ENCODE data around the gene CCDC102A.
A peak's percentile ranks its signal among the peaks of the same experiment; 100 is the strongest.
"Not testable (repeated sequence)": the region's sequence is repeated elsewhere in the genome, so short reads cannot be mapped to it uniquely, and the experiment has no call there.

The CCDC102A gene

GRCh38 chr16:57502048-57502775 is 34.2 kb downstream of the CCDC102A start:
- TF ChIP-seq ZFX (IDR thresholded peaks at IDR 0.05), result no peak
- no peak for TF ChIP-seq CTCF (conservative IDR thresholded peaks at IDR 0.05)
- no peak overlapping the region for H3K27ac ChIP-seq

- TF ChIP-seq ZFX (IDR thresholded peaks at IDR 0.05) (no peak), CTCF (conservative IDR thresholded peaks at IDR 0.05) (no peak)
- H3K27ac ChIP-seq, result 0 out of 2 replicates have a peak overlapping the region, but pooled peaks have one; percentile 5
Observed at GRCh38 chr16:57501492-57501891, 34.9 kb downstream of the CCDC102A start.

GRCh38 chr16:57500578-57501111 is 35.7 kb downstream of the CCDC102A start:
- no peak for TF ChIP-seq ZFX (IDR thresholded peaks at IDR 0.05)
- TF ChIP-seq CTCF (conservative IDR thresholded peaks at IDR 0.05), result no peak
- 0 out of 2 replicates have a peak overlapping the region, but pooled peaks have one; percentile 5 for H3K27ac ChIP-seq

- H3K27ac ChIP-seq, result not testable (repeated sequence)
Observed at GRCh38 chr16:57499941-57500340, 36.4 kb downstream of the CCDC102A start.

GRCh38 chr16:57498031-57498430 is 38.3 kb downstream of the CCDC102A start:
- no peak overlapping the region for H3K27ac ChIP-seq
- TF ChIP-seq CTCF (conservative IDR thresholded peaks at IDR 0.05) (no peak), ZFX (IDR thresholded peaks at IDR 0.05) (no peak)

GRCh38 chr16:57497121-57497520 is 39.2 kb downstream of the CCDC102A start:
- TF ChIP-seq CTCF (conservative IDR thresholded peaks at IDR 0.05), result no peak
- no peak for TF ChIP-seq ZFX (IDR thresholded peaks at IDR 0.05)

GRCh38 chr16:57493767-57494166 is 42.6 kb downstream of the CCDC102A start:
- TF ChIP-seq CTCF (conservative IDR thresholded peaks at IDR 0.05) (no peak), ZFX (IDR thresholded peaks at IDR 0.05) (no peak)
- no peak overlapping the region for H3K27ac ChIP-seq

More at GRCh38 chr16:57497121-57497520, 39.2 kb downstream of the CCDC102A start:
- no peak overlapping the region for H3K27ac ChIP-seq

GRCh38 chr16:57489229-57489628 is 47.1 kb downstream of the CCDC102A start:
- TF ChIP-seq ZFX (IDR thresholded peaks at IDR 0.05) (no peak), CTCF (conservative IDR thresholded peaks at IDR 0.05) (no peak)
- no peak overlapping the region for H3K27ac ChIP-seq

All from C4-2B (cell line).